ENCODE results near the gene OSBPL6.

OSBPL6 gene

DNA sequence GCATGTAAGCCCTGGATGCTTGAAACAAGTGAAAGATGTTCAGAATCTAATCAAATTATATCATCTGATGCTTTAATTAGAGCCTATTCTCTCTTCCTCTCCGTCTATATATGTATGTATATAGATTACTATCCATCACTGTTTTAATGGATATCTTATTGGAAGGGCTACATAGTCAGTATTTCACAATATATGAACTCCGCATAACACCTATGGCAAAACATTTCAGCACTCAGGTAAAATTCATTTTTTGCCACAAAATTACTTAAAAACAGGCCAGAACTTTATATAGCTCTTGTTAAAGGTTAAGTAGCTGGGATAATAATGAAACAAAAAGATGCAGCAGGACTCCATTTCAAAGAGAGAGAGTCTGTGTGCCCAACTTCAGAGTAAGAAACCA is 258.0 kb downstream of the OSBPL6 start:
- TF ChIP-seq, protein P1, sequence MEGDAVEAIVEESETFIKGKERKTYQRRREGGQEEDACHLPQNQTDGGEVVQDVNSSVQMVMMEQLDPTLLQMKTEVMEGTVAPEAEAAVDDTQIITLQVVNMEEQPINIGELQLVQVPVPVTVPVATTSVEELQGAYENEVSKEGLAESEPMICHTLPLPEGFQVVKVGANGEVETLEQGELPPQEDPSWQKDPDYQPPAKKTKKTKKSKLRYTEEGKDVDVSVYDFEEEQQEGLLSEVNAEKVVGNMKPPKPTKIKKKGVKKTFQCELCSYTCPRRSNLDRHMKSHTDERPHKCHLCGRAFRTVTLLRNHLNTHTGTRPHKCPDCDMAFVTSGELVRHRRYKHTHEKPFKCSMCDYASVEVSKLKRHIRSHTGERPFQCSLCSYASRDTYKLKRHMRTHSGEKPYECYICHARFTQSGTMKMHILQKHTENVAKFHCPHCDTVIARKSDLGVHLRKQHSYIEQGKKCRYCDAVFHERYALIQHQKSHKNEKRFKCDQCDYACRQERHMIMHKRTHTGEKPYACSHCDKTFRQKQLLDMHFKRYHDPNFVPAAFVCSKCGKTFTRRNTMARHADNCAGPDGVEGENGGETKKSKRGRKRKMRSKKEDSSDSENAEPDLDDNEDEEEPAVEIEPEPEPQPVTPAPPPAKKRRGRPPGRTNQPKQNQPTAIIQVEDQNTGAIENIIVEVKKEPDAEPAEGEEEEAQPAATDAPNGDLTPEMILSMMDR (IDR thresholded peaks at IDR 0.05; ENCODE audit: low read depth, low read length): no peak
- no peak overlapping the region for H3K4me3 ChIP-seq (ENCODE audit: low read depth, low read length)
